Trophoblast cell (in vitro differentiated cells and primary cell): ENCODE data around the gene COL18A1.
A peak's percentile ranks its signal among the peaks of the same experiment; 100 is the strongest.
"Not testable (repeated sequence)": the region's sequence is repeated elsewhere in the genome, so short reads cannot be mapped to it uniquely, and the experiment has no call there.

Experiments used
- DNase-seq, 2 donors: peaks; one replicate each; pipeline ENCODE4 v3.0.0-alpha.2; 2016
- H2AFZ ChIP-seq: 2 replicates; pipeline ENCODE4 v1.6.1; 2013; ENCODE audit warnings: low read length, moderate library complexity, mild to moderate bottlenecking; ENCODE audit not compliant: insufficient read depth, poor library complexity
- H2AK5ac ChIP-seq: 2 replicates; pipeline ENCODE4 v1.6.1; 2013; ENCODE audit warnings: mild to moderate bottlenecking, low read length
- H2BK120ac ChIP-seq: 2 replicates; pipeline ENCODE4 v1.6.1; 2013; ENCODE audit warnings: low read length, mild to moderate bottlenecking, moderate library complexity; ENCODE audit not compliant: insufficient read depth, poor library complexity
- H2BK12ac ChIP-seq: 2 replicates; pipeline ENCODE4 v1.6.1; 2013; ENCODE audit warnings: mild to moderate bottlenecking, low read length, moderate library complexity
- H2BK5ac ChIP-seq: 2 replicates; pipeline ENCODE4 v1.6.1; 2013; ENCODE audit warnings: low read length, low read depth, moderate library complexity, mild to moderate bottlenecking; ENCODE audit not compliant: poor library complexity
- H3K14ac ChIP-seq: 2 replicates; pipeline ENCODE4 v1.6.1; 2013; ENCODE audit warnings: mild to moderate bottlenecking, low read length
- H3K18ac ChIP-seq: 2 replicates; pipeline ENCODE4 v1.6.1; 2013; ENCODE audit warnings: mild to moderate bottlenecking, low read length
- H3K23ac ChIP-seq: 2 replicates; pipeline ENCODE4 v1.6.1; 2013; ENCODE audit warnings: low read length
- H3K27ac ChIP-seq: 2 replicates; pipeline ENCODE4 v1.5.1; 2013; ENCODE audit warnings: low read depth, mild to moderate bottlenecking, inconsistent platforms, low read length, moderate library complexity
- H3K27me3 ChIP-seq: 2 replicates; pipeline ENCODE4 v1.6.1; 2013; ENCODE audit warnings: inconsistent platforms, mild to moderate bottlenecking, low read length, moderate library complexity; ENCODE audit not compliant: insufficient read depth
- H3K36me3 ChIP-seq, 2 experiments: 1 replicate in 1 of 2; 2 replicates in 1 of 2; pipeline ENCODE4 v1.6.1; 2013; ENCODE audit warnings: low read length in 2 of 2, mild to moderate bottlenecking in 2 of 2, moderate library complexity in 1 of 2; ENCODE audit not compliant: insufficient read depth in 2 of 2, control insufficient read depth in 1 of 2
- H3K4ac ChIP-seq: 2 replicates; pipeline ENCODE4 v1.6.1; 2013; ENCODE audit warnings: low read depth, mild to moderate bottlenecking, low read length, moderate library complexity
- H3K4me1 ChIP-seq, 2 experiments: 1 replicate in 1 of 2; 2 replicates in 1 of 2; pipeline ENCODE4 v1.6.1; 2013; ENCODE audit warnings: low read length in 2 of 2, mild to moderate bottlenecking in 2 of 2, moderate library complexity in 1 of 2; ENCODE audit not compliant: insufficient read depth in 2 of 2, control insufficient read depth in 1 of 2
- H3K4me2 ChIP-seq: 2 replicates; pipeline ENCODE4 v1.6.1; 2013; ENCODE audit warnings: inconsistent platforms, mild to moderate bottlenecking, low read length, moderate library complexity
- H3K4me3 ChIP-seq: 2 replicates; pipeline ENCODE4 v1.5.1; 2013; ENCODE audit warnings: mild to moderate bottlenecking, low read depth, low read length, inconsistent platforms
- H3K79me1 ChIP-seq: one replicate; pipeline ENCODE4 v1.6.1; 2013; ENCODE audit warnings: low read length
- H3K79me2 ChIP-seq: 2 replicates; pipeline ENCODE4 v1.6.1; 2013; ENCODE audit warnings: low read length, mild to moderate bottlenecking; ENCODE audit not compliant: control insufficient read depth, insufficient read depth, poor library complexity
- H3K9ac ChIP-seq: 2 replicates; pipeline ENCODE4 v1.6.1; 2013; ENCODE audit warnings: mild to moderate bottlenecking, low read length
- H3K9me3 ChIP-seq: 2 replicates; pipeline ENCODE4 v1.6.1; 2013; ENCODE audit warnings: low read depth, mild to moderate bottlenecking, control low read depth, inconsistent platforms, low read length; ENCODE audit not compliant: insufficient read depth
- H4K12ac ChIP-seq: 2 replicates; pipeline ENCODE4 v1.6.1; 2013; ENCODE audit warnings: low read depth, mild to moderate bottlenecking, low read length, moderate library complexity
- H4K8ac ChIP-seq: 2 replicates; pipeline ENCODE4 v1.6.1; 2013; ENCODE audit warnings: low read depth, mild to moderate bottlenecking, low read length, moderate library complexity
- H4K91ac ChIP-seq: one replicate; pipeline ENCODE4 v1.6.1; 2013; ENCODE audit warnings: low read depth, mild to moderate bottlenecking, low read length, moderate library complexity
- WGBS: extraction: QIAGEN DNeasy Blood & Tissue Kit; methylation state at CpG from one replicate; pipeline ENCODE4 v1.1.7; 2013; ENCODE audit warnings: missing lambda C conversion rate; ENCODE audit not compliant: insufficient read length, insufficient coverage; ENCODE audit errors: extremely low coverage; 5-methylcytosine and 5-hydroxymethylcytosine counted together

COL18A1 gene

GRCh38 chr21:45528981-45529784 lies 124.2 kb downstream of the COL18A1 start:
- no peak overlapping the region for H3K4me2 ChIP-seq
- no peak overlapping the region for H2BK120ac ChIP-seq
- no peak overlapping the region for H3K27ac ChIP-seq
- H3K4me1 ChIP-seq: peaks cover under 1 to 5% of the 10 kb centered on the region in 2 experiments
- H3K18ac ChIP-seq: no peak overlapping the region
- peaks cover 3% of the 10 kb centered on the region for H3K79me1 ChIP-seq
- peaks cover 9% of the 10 kb centered on the region for H3K9me3 ChIP-seq
- peaks cover 40 to 48% of the 10 kb centered on the region in 2 experiments for H3K36me3 ChIP-seq
- WGBS: no CpG with 5 or more reads among the region's 20 CpGs
- no peak overlapping the region for H2AK5ac ChIP-seq
- H4K8ac ChIP-seq: peak overlapping the region; percentile 12
- H2BK12ac ChIP-seq: no peak overlapping the region
- no peak overlapping the region for H2BK5ac ChIP-seq
- H3K14ac ChIP-seq: no peak overlapping the region
- no peak for DNase-seq
- H3K23ac ChIP-seq: no peak overlapping the region
- H3K79me2 ChIP-seq: no peaks in the 10 kb centered on the region
- H3K27me3 ChIP-seq: no peaks in the 10 kb centered on the region
- H4K12ac ChIP-seq: no peak overlapping the region
- no peak overlapping the region for H2AFZ ChIP-seq
- H3K4me3 ChIP-seq: peak overlapping the region; percentile 41
- peak overlapping the region; percentile 2 for H4K91ac ChIP-seq
- no peak overlapping the region for H3K4ac ChIP-seq
- H3K9ac ChIP-seq: no peak overlapping the region

GRCh38 chr21:45529785-45530422 lies 124.9 kb downstream of the COL18A1 start:
- Histone ChIP-seq H3K27me3 (no peaks in the 10 kb centered on the region), H2AK5ac (no peak overlapping the region), H3K9ac (no peak overlapping the region), H3K4ac (no peak overlapping the region), H4K8ac (no peak overlapping the region), H3K14ac (no peak overlapping the region), H3K4me1 (peaks cover 8 to 12% of the 10 kb centered on the region in 2 experiments), H2AFZ (no peak overlapping the region), H3K4me3 (peak overlapping the region; percentile 41), H3K4me2 (no peak overlapping the region), H2BK5ac (no peak overlapping the region), H4K91ac (no peak overlapping the region), H3K79me2 (no peaks in the 10 kb centered on the region), H3K23ac (peak overlapping the region; percentile 38), H3K18ac (no peak overlapping the region), H3K36me3 (peaks cover 38 to 45% of the 10 kb centered on the region in 2 experiments), H3K79me1 (peaks cover 9% of the 10 kb centered on the region), H3K9me3 (peaks cover 9% of the 10 kb centered on the region), H3K27ac (no peak overlapping the region), H4K12ac (no peak overlapping the region), H2BK120ac (no peak overlapping the region), H2BK12ac (no peak overlapping the region)
- no peak for DNase-seq
- no CpG with 5 or more reads among the region's 11 CpGs for WGBS

GRCh38 chr21:45530423-45531113 lies 125.6 kb downstream of the COL18A1 start:
- H3K14ac ChIP-seq: no peak overlapping the region
- no peak overlapping the region for H2BK120ac ChIP-seq
- no peak for DNase-seq
- H3K18ac ChIP-seq: no peak overlapping the region
- peaks cover 8% of the 10 kb centered on the region for H3K79me1 ChIP-seq
- no peak overlapping the region for H3K23ac ChIP-seq
- no peak overlapping the region for H4K12ac ChIP-seq
- H2BK5ac ChIP-seq: no peak overlapping the region
- no peak overlapping the region for H2AK5ac ChIP-seq
- no peak overlapping the region for H2BK12ac ChIP-seq
- H4K91ac ChIP-seq: no peak overlapping the region
- H3K27ac ChIP-seq: no peak overlapping the region
- H3K4me3 ChIP-seq: no peak overlapping the region
- H3K9ac ChIP-seq: no peak overlapping the region
- H3K9me3 ChIP-seq: peaks cover 9% of the 10 kb centered on the region
- no CpG with 5 or more reads among the region's 50 CpGs for WGBS
- H3K4ac ChIP-seq: no peak overlapping the region
- H2AFZ ChIP-seq: no peak overlapping the region
- H3K4me2 ChIP-seq: no peak overlapping the region
- H3K36me3 ChIP-seq: peaks cover 32 to 39% of the 10 kb centered on the region in 2 experiments
- no peak overlapping the region for H4K8ac ChIP-seq
- H3K4me1 ChIP-seq: peaks cover 8 to 14% of the 10 kb centered on the region in 2 experiments
- no peaks in the 10 kb centered on the region for H3K27me3 ChIP-seq
- H3K79me2 ChIP-seq: no peaks in the 10 kb centered on the region

- not testable (repeated sequence) for H3K9ac ChIP-seq, H3K4ac ChIP-seq, DNase-seq, H3K27ac ChIP-seq, H2BK120ac ChIP-seq, H3K79me1 ChIP-seq, H4K91ac ChIP-seq, H4K12ac ChIP-seq, H3K23ac ChIP-seq, H2AK5ac ChIP-seq, H3K9me3 ChIP-seq, H3K18ac ChIP-seq, H3K27me3 ChIP-seq, H2AFZ ChIP-seq, H3K4me2 ChIP-seq, H2BK5ac ChIP-seq, H3K14ac ChIP-seq, H3K4me3 ChIP-seq, H4K8ac ChIP-seq, H2BK12ac ChIP-seq, H3K79me2 ChIP-seq
- H3K36me3 ChIP-seq: peaks cover 30 to 36% of the 10 kb centered on the region in 2 experiments
- no CpG with 5 or more reads among the region's 17 CpGs for WGBS
- peaks cover 8 to 14% of the 10 kb centered on the region in 2 experiments for H3K4me1 ChIP-seq
These were observed 126.1 kb downstream of the COL18A1 start for GRCh38 chr21:45531114-45531392.
